Activated T-helper 1 cell treated with anti-CD3 and anti-CD28 coated beads, Interleukin-12 subunit alpha, Interleukin-12 subunit beta, Interleukin-2, Interleukin-4 antibody, amounts not matched to agents 30 ng/mL and 10 ng/mL and 1 ng/mL, durations not matched to agents 14 hours and 24 hours and 36 hours (primary cell): Measurements from ENCODE around the gene TTC38. TPM values are rescaled to one million over a fixed set of nuclear protein-coding genes. Genes with fewer than 3 reads are reported as not detected.
A peak's percentile ranks its signal among the peaks of the same experiment; 100 is the strongest.
"Not testable (repeated sequence)": the region's sequence is repeated elsewhere in the genome, so short reads cannot be mapped to it uniquely, and the experiment has no call there.

Experiments used
- DNase-seq: peaks from one replicate; pipeline ENCODE4 v3.0.0; 2021; ENCODE audit warnings: low spot score
- H3K27ac Mint-ChIP-seq: one replicate; pipeline ENCODE4 v1.8.0; 2021; ENCODE audit warnings: mild to moderate bottlenecking, mixed read lengths
- H3K27me3 Mint-ChIP-seq: one replicate; pipeline ENCODE4 v1.8.0; 2022; ENCODE audit warnings: mild to moderate bottlenecking, moderate library complexity, mixed read lengths; ENCODE audit not compliant: insufficient read depth
- H3K36me3 Mint-ChIP-seq: one replicate; pipeline ENCODE4 v1.8.0; 2021; ENCODE audit warnings: low read depth, mixed read lengths
- H3K4me1 Mint-ChIP-seq: one replicate; pipeline ENCODE4 v1.8.0; 2021; ENCODE audit warnings: low read depth, mixed read lengths
- H3K4me3 Mint-ChIP-seq: one replicate; pipeline ENCODE4 v1.8.0; 2021; ENCODE audit warnings: mild to moderate bottlenecking, moderate library complexity, mixed read lengths
- H3K9me3 Mint-ChIP-seq: one replicate; pipeline ENCODE4 v1.8.0; 2021; ENCODE audit warnings: mixed read lengths
- intact Hi-C: fragments of 100-400 bp; cut with micrococcal nuclease; formaldehyde crosslinking; loops from one replicate; pipeline ENCODE4 v1.15.1; 2024
- total RNA-seq: library from RNA; stranded (reverse); gene quantifications from 2 replicates; pipeline ENCODE4 v1.2.3, GENCODE V29; 2022

Gene TTC38
- total RNA-seq, 1 donor from 2014 or later = 23.0 TPM

GRCh38 chr22:46250783-46251125 is 17.1 kb upstream of the TTC38 start:
- DNase-seq = no peak

DNA sequence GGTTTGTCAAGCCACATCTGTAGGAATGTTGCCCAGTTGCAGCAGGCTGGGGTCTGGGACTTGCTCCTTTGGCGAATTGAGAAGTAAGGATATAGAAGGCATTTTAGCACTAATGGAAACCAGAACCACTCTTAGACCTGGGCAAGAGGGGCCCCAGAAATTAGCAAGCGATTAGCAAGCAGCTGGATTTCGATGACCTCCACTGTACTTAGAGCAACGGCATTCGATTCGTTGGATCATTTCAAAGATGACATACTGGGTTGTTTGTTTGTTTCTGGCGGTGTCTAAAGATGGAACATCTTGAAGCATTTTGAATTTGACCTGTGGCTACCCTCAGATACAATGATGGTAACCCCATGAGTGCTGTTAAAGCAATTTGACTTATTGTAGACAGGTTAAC is 16.5 kb upstream of the TTC38 start:
- no peaks in the 10 kb centered on the region for H3K9me3 Mint-ChIP-seq
- no peak for DNase-seq
- peak overlapping the region; percentile 87 for H3K4me3 Mint-ChIP-seq
- H3K4me1 Mint-ChIP-seq = peaks cover 31% of the 10 kb centered on the region
- H3K27me3 Mint-ChIP-seq = peaks cover 2% of the 10 kb centered on the region
- intact Hi-C loops = loop anchor here (5.0 to 10.0 kb wide), 2 partner anchors 216 to 579 kb away; partner anchors contain the start of gene ATXN10
- H3K36me3 Mint-ChIP-seq = peaks cover 3% of the 10 kb centered on the region
- H3K27ac Mint-ChIP-seq = peak overlapping the region; percentile 74

More at GRCh38 chr22:46250783-46251125, 17.1 kb upstream of the TTC38 start:
- peak overlapping the region; percentile 87 for H3K4me3 Mint-ChIP-seq
- no peaks in the 10 kb centered on the region for H3K9me3 Mint-ChIP-seq
- peaks cover 3% of the 10 kb centered on the region for H3K36me3 Mint-ChIP-seq
- intact Hi-C loops = loop anchor here (1.0 to 10.0 kb wide), 8 partner anchors 11 to 578 kb away; partner anchors contain the start of genes ATXN10, GTSE1 and TRMU
- H3K27ac Mint-ChIP-seq = peak overlapping the region; percentile 74
- H3K27me3 Mint-ChIP-seq = peaks cover 2% of the 10 kb centered on the region
- peaks cover 31% of the 10 kb centered on the region for H3K4me1 Mint-ChIP-seq

- Mint-ChIP-seq H3K27ac (peak overlapping the region; percentile 74), H3K27me3 (peaks cover 6% of the 10 kb centered on the region), H3K36me3 (peaks cover 3% of the 10 kb centered on the region), H3K9me3 (no peaks in the 10 kb centered on the region), H3K4me3 (peak overlapping the region; percentile 87), H3K4me1 (peaks cover 31% of the 10 kb centered on the region)
- no peak for DNase-seq
- intact Hi-C loops = loop anchor here (5.0 to 10.0 kb wide), 2 partner anchors 217 to 580 kb away; partner anchors contain the start of gene ATXN10
Observed at GRCh38 chr22:46251816-46252380, 15.9 kb upstream of the TTC38 start.

DNA sequence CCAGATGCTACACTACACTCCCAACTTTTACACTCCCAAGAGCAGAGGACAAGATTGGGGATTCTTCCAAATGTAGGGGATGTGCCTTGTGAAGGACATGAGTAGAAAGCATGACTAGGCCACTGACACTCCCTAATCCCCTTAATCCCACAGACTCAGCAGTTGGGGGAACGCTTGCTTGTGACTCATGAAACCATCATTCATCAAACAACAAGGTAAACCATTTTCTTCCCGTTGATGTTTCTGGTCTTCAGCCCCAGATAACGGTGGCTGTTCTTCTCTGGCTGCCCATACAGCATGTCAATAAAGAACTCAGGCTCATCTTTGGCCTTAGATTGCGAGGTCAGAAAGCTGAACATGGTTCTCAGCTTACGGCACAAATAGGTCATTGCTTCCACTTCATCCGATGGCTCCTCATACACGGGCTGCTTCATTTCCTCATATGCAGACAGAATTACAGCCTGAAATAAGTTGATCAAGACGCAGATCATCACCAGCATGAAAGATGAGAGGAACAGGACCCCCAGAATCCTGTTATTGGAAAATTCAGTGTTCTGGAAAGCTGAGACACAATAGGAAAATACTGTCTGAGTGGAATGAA is 11.3 kb upstream of the TTC38 start:
- Mint-ChIP-seq H3K4me3 (no peak overlapping the region), H3K9me3 (no peaks in the 10 kb centered on the region), H3K27ac (no peak overlapping the region), H3K27me3 (peaks cover 41% of the 10 kb centered on the region), H3K4me1 (peaks cover 20% of the 10 kb centered on the region), H3K36me3 (peaks cover 6% of the 10 kb centered on the region)
- intact Hi-C loops = loop anchor here (10.0 kb wide), 1 partner anchor 222 kb away; no protein-coding TSS in a partner anchor
- no peak for DNase-seq

- Mint-ChIP-seq H3K4me3 (no peak overlapping the region), H3K27me3 (peaks cover 59% of the 10 kb centered on the region), H3K9me3 (peaks cover under 1% of the 10 kb centered on the region), H3K27ac (no peak overlapping the region), H3K4me1 (peaks cover 8% of the 10 kb centered on the region), H3K36me3 (peaks cover 3% of the 10 kb centered on the region)
- intact Hi-C loops = loop anchor here (10.0 kb wide), 1 partner anchor 225 kb away; no protein-coding TSS in a partner anchor
- DNase-seq = no peak
Observed at GRCh38 chr22:46259374-46259773, 8.4 kb upstream of the TTC38 start.

- DNase-seq = no peak
- no peak overlapping the region for H3K27ac Mint-ChIP-seq
- peaks cover 64% of the 10 kb centered on the region for H3K27me3 Mint-ChIP-seq
- no peak overlapping the region for H3K4me3 Mint-ChIP-seq
- intact Hi-C loops = no loop called here
- peaks cover 1% of the 10 kb centered on the region for H3K4me1 Mint-ChIP-seq
- H3K36me3 Mint-ChIP-seq = peaks cover 3% of the 10 kb centered on the region
- H3K9me3 Mint-ChIP-seq = peaks cover 3% of the 10 kb centered on the region
Observed at GRCh38 chr22:46260038-46260437, 7.8 kb upstream of the TTC38 start.

DNA sequence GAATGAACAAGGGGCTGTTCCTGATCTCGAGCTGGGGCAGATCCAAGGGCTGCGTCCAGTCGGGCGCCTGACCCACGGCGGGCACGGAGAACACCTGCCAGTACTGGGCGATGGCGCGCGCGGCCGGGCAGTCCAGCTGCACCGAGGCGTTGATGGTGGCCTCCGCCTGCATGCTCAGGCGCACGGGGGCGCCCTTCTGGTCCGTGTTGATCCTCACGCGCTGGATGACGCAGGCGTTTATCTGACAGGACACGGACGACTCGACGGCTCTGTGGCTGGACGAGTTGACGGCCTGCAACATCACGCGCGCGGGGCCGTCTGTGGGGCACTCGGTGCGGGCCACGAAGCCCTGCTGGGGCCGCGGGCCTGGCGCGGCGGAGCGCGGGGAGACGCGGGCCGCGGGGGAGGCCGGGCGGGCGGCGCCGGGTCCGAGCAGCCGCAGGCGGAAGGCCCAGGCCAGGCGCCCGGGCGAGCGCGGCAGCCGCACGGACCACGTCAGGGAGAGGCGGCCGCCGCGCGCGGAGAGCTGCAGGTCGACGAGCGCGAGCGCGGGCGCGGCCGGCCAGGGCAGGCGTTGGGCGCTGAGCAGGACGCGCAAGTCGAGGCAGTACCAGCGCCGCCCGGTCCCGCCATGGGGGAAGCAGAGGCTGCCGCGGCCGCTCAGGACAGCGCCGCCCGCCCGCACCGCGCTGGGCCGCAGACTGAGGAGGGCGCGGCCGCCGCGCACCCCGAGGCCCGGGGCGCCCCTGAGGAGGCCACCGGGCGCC is 5.2 kb upstream of the TTC38 start:
- Mint-ChIP-seq H3K27me3 (peaks cover 67% of the 10 kb centered on the region), H3K27ac (no peak overlapping the region), H3K4me1 (peaks cover 7% of the 10 kb centered on the region), H3K36me3 (peaks cover 3% of the 10 kb centered on the region), H3K4me3 (peak overlapping the region; percentile 7), H3K9me3 (peaks cover 3% of the 10 kb centered on the region)
- no peak for DNase-seq
- intact Hi-C loops = no loop called here

DNA sequence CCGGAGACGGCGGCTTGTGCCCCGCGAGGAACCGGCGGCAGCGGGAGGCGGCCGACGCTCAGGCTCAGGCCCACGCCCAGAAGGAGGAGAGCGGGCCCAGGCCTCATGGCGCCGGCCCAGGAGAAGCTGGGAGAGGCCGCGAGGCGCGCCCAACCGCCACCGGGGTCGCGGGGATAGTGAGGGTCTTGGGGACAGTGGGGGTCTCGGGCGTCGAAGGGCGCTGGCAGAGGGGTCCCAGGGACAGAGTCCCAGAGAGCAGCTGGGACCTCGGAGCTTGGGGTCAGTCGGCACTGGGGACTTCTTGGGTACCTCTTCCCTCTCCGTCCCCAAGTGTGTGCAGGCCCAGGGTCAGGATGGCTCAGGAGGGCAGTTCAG is 4.6 kb upstream of the TTC38 start, which contains the start of gene PKDREJ:
TSS of gene PKDREJ (minus strand) at position 128 of the 375 bp plus-strand sequence. CDS start at position 107, 21 bp downstream.
- Mint-ChIP-seq H3K27me3 (peaks cover 62% of the 10 kb centered on the region), H3K4me1 (peaks cover 8% of the 10 kb centered on the region), H3K36me3 (peaks cover 3% of the 10 kb centered on the region), H3K27ac (no peak within 1 kb of the TSS), H3K9me3 (peaks cover 3% of the 10 kb centered on the region), H3K4me3 (peak within 1 kb of the TSS; percentile 35)
- DNase-seq = no peak
- intact Hi-C loops = no loop called here

GRCh38 chr22:46264520-46264919 is 3.3 kb upstream of the TTC38 start:
- H3K4me1 Mint-ChIP-seq = peaks cover 13% of the 10 kb centered on the region
- DNase-seq, intact Hi-C loops, H3K9me3 Mint-ChIP-seq, H3K36me3 Mint-ChIP-seq, H3K27ac Mint-ChIP-seq, H3K4me3 Mint-ChIP-seq: not testable (repeated sequence)
- H3K27me3 Mint-ChIP-seq = peaks cover 49% of the 10 kb centered on the region

DNA sequence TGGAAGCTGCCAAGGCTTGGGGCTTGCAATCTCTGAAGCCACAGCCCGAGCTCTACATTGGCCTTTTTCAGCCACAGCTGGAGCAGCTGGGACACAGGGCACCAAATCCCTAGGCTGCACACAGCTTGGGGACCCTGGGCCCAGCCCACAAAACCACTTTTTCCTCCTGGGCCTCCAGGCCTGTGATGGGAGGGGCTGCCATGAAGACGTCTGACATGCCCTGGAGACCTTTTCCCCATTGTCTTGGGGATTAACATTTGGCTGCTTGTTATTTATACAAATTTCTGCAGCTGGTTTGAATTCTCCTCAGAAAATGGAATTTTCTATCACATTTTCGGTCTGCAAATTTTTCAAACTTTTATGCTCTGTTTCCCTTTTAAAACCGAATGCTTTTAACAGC is 2.2 kb upstream of the TTC38 start:
- intact Hi-C loops = loop anchor here (5.0 kb wide), 1 partner anchor 113 kb away; the partner anchor contains the start of gene PPARA
- Mint-ChIP-seq H3K27me3 (peaks cover 42% of the 10 kb centered on the region), H3K4me1 (peaks cover 18% of the 10 kb centered on the region), H3K4me3 (peak overlapping the region; percentile 31)
- H3K27ac Mint-ChIP-seq, H3K36me3 Mint-ChIP-seq, DNase-seq, H3K9me3 Mint-ChIP-seq: not testable (repeated sequence)

DNA sequence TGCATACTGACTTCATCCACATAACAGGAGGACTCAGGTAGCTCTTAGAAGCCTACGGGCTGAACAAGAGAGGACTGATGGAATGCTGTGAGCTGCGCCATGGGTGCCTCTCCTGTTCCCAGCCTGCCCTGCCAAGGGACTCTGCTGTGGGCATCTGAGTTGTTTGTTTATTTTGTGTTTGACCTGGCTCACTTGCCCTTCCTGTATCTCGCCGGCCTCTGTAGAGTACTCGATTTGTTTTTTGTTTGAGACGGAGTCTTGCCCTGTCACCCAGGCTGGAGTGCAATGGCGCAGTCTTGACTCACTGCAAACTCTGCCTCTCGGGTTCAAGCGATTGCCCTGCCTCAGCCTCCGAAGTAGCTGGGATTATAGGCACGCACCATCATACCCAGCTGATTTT is 1.8 kb downstream of the TTC38 start:
- Mint-ChIP-seq H3K27ac (peak overlapping the region; percentile 30), H3K9me3 (peaks cover under 1% of the 10 kb centered on the region), H3K4me1 (peaks cover 18% of the 10 kb centered on the region), H3K36me3 (peaks cover 16% of the 10 kb centered on the region), H3K27me3 (peaks cover 11% of the 10 kb centered on the region), H3K4me3 (peak overlapping the region; percentile 93)
- intact Hi-C loops = loop anchor here (5.0 kb wide), 1 partner anchor 117 kb away; the partner anchor contains the start of gene PPARA
- no peak for DNase-seq

- H3K36me3 Mint-ChIP-seq = peaks cover 34% of the 10 kb centered on the region
- no peak overlapping the region for H3K4me3 Mint-ChIP-seq
- DNase-seq = no peak
- no peak overlapping the region for H3K27ac Mint-ChIP-seq
- intact Hi-C loops = no loop called here
- no peaks in the 10 kb centered on the region for H3K9me3 Mint-ChIP-seq
- no peaks in the 10 kb centered on the region for H3K27me3 Mint-ChIP-seq
- H3K4me1 Mint-ChIP-seq = peaks cover 16% of the 10 kb centered on the region
Observed at GRCh38 chr22:46272196-46272595, 4.4 kb downstream of the TTC38 start.
